BE2C (cell line): ENCODE measurements around the gene LCN2.

Experiments
- DNase-seq: peaks from one replicate; pipeline ENCODE4 v3.0.0-alpha.2; 2020
- H3K27me3 ChIP-seq: fragments of 250-450 bp; sonication (Bioruptor Pico); 2 replicates; pipeline ENCODE4 v1.5.1; 2020; ENCODE audit warnings: mild to moderate bottlenecking
- H3K36me3 ChIP-seq: fragments of 250-450 bp; sonication (Bioruptor Pico); 2 replicates; pipeline ENCODE4 v1.5.1; 2020; ENCODE audit warnings: mild to moderate bottlenecking
- H3K4me1 ChIP-seq: fragments of 250-450 bp; sonication (Bioruptor Pico); 2 replicates; pipeline ENCODE4 v1.5.1; 2020
- H3K4me3 ChIP-seq: 2 replicates; pipeline ENCODE4 v1.5.1; 2011; ENCODE audit warnings: low read depth, low read length
- H3K9me3 ChIP-seq: fragments of 250-450 bp; sonication (Bioruptor Pico); 2 replicates; pipeline ENCODE4 v1.5.1; 2020
- CTCF ChIP-seq: IDR thresholded peaks from 2 replicates; pipeline ENCODE4 v1.5.1; 2012; ENCODE audit warnings: mild to moderate bottlenecking, low read depth, low read length

LCN2 gene

GRCh38 chr9:128114326-128115186 lies 34.7 kb upstream of the LCN2 start:
- Histone ChIP-seq H3K36me3 (peaks cover 4% of the 10 kb centered on the region), H3K4me1 (no peaks in the 10 kb centered on the region)
- no peak for TF ChIP-seq CTCF

GRCh38 chr9:128115187-128116103 lies 33.8 kb upstream of the LCN2 start:
- no peaks in the 10 kb centered on the region for H3K27me3 ChIP-seq

More at GRCh38 chr9:128114326-128115186, 34.7 kb upstream of the LCN2 start:
- no peaks in the 10 kb centered on the region for H3K27me3 ChIP-seq
- no peak overlapping the region for H3K4me3 ChIP-seq
- no peaks in the 10 kb centered on the region for H3K9me3 ChIP-seq
- DNase-seq = peak; percentile 4

GRCh38 chr9:128116104-128117083 lies 32.9 kb upstream of the LCN2 start:
- Histone ChIP-seq H3K9me3 (no peaks in the 10 kb centered on the region), H3K4me3 (no peak overlapping the region), H3K36me3 (peaks cover 14% of the 10 kb centered on the region), H3K4me1 (peaks cover 8% of the 10 kb centered on the region), H3K27me3 (no peaks in the 10 kb centered on the region)
- DNase-seq = peak; percentile 1
- TF ChIP-seq CTCF = no peak

More at GRCh38 chr9:128115187-128116103, 33.8 kb upstream of the LCN2 start:
- no peak for TF ChIP-seq CTCF
- Histone ChIP-seq H3K9me3 (no peaks in the 10 kb centered on the region), H3K36me3 (peaks cover 4% of the 10 kb centered on the region), H3K4me1 (no peaks in the 10 kb centered on the region), H3K4me3 (no peak overlapping the region)
- peak; percentile 15 for DNase-seq

- no peaks in the 10 kb centered on the region for H3K9me3 ChIP-seq
- H3K36me3 ChIP-seq = peaks cover 27% of the 10 kb centered on the region
- H3K27me3 ChIP-seq = no peaks in the 10 kb centered on the region
- DNase-seq = peak; percentile 96
- peaks cover 9% of the 10 kb centered on the region for H3K4me1 ChIP-seq
- H3K4me3 ChIP-seq = peak overlapping the region; percentile 1; the same call in 1 of the 2 replicates
- peak; percentile 100 for TF ChIP-seq CTCF
Observed at GRCh38 chr9:128117613-128118471, 31.4 kb upstream of the LCN2 start.

- Histone ChIP-seq H3K4me1 (peaks cover 9% of the 10 kb centered on the region), H3K9me3 (no peaks in the 10 kb centered on the region), H3K27me3 (no peaks in the 10 kb centered on the region), H3K36me3 (peaks cover 30% of the 10 kb centered on the region), H3K4me3 (no peak overlapping the region)
- DNase-seq = peak; percentile 3
- no peak for TF ChIP-seq CTCF
Observed at GRCh38 chr9:128118472-128118857, 30.8 kb upstream of the LCN2 start.
